Stimulated activated CD8-positive, alpha-beta memory T cell treated with anti-CD3 and anti-CD28 coated beads, Interleukin-4, amount 100 ng/mL, for 24 hours (primary cell): ENCODE data around the gene CYRIA.

Experiments
- DNase-seq: peaks from one replicate; pipeline ENCODE4 v3.0.0-alpha.2; 2020; ENCODE audit warnings: low read depth

CYRIA gene

DNA sequence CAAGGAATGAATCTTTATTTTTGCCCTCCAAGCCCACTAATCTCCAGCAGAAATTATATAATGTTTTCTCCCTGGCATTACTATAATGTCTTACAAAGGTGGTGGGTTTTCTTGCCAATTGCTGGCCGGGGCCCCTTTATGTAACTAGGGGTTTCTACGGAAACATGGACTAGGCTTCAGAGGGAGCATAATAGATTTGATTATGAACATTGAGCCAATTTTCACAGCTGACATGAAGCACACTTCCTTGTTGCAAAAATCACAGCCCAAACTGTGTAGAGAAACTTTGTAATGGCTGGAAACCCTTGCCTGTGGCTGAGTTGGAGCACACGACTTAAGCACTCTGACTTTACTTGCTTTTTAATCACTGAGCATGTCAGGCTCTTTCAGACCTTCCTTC is 3.8 kb upstream of the CYRIA start:
- no peak for DNase-seq

DNA sequence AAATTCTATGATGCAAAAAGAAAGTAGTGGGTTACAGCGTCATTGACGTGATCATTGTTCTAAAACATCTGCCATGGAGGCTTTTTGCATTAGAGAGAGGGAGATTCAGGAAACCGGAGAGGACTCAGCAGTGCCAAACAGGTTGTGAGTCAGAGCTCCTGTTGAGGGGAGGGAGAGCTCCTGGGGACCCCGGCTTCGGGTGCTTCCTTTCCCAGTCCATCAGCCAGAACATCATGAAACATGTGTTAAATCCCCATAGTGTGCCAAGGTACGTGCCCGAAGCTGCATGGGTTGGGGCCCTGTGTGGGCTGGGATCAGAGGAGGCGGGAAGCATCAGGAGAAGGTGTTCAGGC is 791 bp upstream of the CYRIA start:
- DNase-seq, result no peak

DNA sequence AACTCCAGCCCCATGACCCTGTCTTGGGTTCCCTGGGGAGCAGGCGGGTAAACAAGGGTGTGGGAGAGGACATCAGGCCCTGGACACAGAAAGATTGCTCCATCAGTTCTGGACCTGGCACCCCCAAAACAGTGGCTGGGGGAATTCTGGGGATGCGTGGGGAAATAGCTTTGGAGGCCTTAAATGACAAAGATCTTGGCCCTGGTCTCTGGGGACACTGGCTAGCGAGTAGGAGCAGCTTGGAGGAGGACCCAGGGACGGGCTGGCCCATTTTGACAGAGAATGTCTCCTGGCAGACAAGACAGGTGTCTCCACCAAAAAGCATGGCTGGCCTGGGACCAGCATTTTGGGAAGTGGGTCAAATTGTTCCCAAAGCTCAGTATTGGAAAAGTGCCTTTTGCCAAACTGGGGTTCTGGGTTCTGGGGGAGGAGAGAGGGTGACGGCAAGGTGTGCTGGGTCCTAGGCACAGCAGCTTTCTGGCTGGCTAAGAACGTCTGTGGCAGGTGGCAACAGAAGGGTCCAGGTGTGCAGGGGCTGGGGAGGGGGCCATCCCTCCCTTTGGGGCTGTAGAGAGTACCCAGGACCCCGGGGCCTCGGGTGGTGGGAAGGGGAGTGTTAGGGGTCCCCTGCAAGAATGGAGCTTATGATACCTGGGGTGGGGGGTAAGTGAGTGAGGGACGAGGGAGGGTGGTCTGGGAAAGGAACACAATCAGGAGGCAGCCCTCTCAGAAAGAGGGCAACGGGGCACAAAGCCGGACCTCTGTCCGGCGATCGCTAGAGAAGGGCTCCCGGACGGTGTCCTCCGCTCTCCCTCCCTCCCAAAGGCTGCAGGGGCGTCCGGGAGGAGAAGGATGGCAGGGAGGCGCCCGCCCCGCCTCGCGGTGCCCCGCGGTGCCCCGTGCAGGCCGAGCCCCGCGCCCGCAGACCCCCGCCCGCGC is 556 bp downstream of the CYRIA start:
- no peak for DNase-seq

DNA sequence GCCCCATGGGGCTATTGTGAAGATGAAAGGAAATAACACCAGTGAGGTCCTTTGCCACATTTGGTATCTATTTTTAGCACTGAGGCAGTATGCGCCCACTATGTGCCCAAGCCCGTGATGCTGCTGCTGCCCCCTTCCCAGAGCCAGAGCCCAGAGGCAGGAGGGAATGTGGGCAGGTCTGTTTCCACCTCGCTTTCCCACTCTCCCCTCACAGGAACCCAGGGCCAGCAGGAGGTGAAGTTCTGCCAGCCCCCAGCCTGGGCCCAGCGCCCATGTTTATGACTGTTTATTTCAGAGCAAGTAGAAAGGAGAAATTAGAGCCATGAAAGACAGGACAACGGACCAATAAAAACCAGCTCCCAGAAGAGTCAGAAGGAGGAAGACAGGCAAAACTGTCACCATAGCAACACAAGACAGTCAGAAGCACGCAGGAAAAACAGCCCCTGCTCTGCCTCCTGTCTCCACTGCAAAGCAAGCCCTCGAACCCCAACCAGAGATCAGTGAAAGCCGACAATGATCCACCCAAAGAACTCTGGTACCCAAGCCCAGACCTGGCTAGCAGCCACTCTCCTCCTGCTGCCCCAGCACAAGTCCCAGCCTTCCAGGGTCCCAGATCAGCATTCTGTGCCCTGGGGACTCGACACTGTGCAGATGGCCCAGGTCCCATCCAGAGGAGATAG is 1.4 kb downstream of the CYRIA start:
- no peak for DNase-seq

DNA sequence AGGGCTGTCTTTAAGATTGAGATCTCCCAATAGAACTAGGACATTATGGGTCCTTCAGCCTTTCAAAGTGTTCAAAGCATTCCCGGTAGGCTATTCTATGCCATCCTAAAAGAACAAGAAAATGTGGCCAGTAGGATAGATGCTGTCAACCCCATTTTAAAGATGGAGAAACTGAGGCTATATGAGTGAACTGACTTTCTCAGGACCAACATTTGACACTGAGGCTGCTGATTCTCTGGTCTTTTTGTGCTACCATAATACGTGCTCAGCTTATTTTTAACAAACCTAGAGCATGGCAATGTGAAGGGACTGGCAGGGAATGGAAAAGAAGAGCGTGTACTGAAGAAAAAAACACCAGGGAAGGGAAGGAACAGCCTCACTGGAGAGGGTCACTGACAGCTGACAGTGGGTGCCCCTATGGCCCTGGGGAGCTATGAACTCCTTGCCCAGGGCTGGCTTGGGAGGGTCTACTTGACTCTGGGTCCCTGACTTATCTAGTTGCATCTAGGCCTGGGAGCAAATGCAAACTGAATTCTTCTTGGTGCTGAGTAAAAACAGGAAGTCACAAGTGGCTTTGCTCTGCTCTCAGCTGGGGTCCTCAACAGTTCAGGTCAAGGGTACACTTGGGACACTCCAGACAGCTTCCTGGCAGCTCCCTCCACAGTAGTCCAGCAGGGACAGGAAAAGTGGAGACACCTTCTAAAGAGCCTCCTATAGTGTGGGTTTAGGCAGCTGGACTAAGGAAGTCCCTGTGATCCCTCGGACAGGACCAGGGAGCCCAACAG is 2.3 kb downstream of the CYRIA start:
- no peak for DNase-seq

DNA sequence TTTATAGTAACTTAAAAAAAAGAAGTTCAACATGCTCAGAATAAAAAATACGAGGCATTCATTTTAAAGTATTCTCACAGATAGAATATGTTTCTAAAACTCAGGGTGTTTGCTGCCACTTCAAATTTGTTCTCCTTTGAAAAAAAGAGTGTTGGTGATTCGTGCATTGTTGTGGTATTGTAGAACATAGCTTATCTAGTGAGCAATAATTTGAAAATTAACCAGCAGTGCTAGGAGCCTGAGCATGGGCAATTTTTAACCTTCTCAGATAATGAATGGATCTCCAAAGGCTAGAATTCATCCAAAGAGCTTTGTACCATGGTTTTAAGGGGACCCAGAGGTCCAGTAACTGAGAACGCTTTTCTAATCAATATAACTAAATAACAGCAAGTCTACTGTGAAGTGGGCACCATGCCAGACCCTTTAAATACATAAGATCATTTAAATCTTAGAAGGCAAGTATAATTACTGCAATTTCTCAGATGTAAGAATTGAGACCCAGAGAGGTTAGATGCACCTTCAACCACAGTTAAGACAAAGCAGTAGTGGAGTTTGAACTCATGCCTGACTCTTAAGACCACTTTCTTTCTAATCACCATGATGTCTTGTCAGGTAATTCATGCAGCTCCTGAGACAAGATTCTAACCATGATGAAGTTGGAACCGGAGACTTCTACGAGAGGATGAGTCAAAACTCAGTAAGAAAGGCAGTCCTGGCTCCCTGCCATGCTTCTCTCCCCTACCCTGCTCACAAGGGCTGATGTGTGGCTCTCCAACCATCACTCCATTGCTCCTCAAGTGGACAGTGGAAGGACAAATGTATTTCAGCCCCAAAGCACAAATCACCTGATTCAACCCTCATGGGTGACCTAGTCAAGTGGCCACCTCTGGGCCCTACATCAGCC is 3.4 kb downstream of the CYRIA start:
- no peak for DNase-seq

DNA sequence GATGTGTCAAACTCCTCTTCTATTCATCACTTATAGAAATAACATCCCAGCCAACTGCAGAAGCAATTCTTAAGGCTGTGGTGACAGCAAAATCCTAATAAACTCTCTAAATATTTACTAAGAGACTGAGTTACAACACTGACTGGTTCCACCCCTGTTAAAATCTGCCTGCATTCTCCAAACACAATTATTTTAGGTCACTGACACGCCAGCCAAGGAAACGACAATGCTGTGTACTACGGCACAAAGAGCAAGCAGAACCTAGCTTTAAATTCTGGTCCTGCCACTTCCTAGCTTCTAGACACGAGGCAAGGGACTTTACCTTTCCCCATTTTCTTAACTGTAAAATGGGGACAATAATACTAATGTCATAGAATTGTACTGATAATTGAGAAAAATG is 4.1 kb downstream of the CYRIA start:
- DNase-seq, result no peak

DNA sequence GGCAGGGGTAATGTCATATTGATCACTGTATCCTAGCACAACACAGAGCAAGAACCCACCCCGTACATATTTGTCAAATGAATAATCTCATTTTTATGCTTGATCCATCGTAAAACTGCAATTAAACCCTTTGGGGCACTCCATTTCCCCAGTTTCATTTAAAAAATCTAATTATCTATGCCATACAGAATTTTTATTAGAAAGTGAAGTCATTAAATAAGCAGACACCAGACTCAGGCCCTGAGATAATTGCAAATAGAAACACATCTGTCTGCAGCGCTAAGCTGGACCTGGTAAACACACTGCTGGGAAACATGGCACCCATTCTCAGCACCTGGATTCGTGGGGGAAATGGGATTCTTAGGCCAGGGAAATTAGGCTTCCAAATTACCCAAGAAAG is 5.1 kb downstream of the CYRIA start:
- no peak for DNase-seq

DNA sequence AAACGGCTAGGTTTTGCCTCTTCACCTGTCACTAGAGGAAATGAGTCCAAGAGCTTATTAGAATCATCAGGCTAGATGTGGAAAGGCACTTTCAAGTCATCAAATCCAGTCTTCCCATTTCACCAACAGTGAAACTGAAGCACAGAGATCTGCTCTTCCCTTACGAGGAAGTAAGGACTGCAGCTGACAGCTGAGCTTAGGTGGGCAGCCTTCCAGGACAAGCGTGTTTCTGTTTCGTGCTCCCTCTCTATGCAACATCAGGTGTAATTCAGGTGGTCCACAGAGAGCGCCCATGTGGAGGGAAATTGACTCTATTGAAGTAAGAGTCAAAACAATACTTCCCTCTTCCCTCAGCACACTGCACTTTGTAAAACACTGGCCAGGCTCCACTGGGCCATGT is 5.5 kb downstream of the CYRIA start:
- DNase-seq, result no peak

DNA sequence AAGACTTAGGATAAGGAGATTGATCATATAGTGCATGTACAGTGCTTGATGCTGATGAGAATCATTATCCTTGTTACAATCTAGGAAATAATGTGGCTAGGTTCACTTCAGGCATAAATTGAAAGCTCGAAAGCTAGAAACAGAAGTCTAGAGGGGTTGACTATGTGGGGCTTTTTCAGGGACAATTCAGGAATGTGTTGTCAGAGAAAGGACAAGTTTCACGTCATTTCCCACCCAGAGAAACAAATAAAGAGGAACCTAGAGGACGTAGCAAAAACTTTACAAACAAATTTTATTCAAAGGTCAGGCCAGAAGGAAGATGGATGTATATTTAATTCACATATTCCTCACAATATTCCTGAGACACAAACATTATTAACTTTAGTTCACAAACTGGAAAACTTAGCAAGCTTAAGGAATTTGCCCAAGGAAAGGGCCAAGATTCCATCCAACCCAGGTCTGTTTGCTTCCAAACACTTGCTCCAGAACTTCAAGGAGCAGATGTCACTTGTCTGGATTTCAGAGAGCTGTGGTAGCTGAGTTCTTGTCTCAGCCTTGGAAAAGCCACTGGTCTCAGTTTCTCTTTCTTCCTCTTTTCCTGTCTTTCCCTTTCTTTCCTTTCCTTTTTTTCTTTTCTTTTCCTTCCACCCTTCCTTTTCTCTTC is 7.4 kb downstream of the CYRIA start:
- DNase-seq, result no peak

DNA sequence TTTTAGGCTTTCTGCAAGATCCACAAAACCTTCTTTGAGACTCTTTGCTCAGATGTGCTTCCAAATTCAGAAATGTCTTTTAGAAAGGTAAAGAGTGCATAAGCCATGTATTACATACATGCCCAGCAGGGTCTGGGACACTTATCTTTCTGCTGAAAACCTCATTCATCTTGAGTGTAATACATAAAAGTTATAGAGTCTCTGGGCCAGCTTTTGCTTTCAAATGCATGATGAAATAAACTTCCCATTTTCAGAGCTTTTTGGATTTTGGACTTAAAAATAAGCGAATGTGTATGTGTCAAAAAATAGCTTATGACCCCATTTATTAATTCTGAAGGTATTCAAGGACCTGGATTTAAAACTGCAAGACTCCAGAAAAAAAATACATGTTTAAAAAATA is 8.0 kb downstream of the CYRIA start:
- DNase-seq, result no peak

DNA sequence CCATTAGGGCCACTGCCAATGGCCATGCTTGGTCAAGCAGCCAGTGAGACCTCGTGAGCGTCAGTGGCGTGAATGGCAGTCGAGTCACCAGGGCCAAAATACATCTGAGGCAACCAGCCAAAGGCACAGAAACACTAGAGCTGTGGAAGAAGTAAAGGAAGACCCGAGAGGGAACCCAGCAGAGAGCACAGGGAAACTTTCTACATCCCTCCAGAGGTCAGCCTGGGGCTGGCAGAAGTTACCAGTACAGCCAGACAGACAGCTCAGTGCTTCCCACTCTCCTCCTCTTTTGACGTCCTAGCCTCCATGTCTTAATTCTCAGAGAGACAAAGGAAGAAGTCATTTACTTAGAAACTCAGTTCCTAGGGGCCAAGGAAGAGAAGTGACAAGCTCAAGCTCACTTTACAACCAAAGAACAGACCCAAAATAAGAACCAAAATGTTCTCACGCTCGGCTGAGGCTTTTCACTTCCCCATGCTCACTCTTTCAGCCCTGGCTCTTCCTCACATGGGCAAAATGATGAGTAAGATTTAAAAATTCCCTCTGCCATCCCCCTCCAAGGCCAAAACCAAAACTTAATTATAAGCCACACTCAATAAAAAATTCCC is 8.7 kb downstream of the CYRIA start:
- no peak for DNase-seq

DNA sequence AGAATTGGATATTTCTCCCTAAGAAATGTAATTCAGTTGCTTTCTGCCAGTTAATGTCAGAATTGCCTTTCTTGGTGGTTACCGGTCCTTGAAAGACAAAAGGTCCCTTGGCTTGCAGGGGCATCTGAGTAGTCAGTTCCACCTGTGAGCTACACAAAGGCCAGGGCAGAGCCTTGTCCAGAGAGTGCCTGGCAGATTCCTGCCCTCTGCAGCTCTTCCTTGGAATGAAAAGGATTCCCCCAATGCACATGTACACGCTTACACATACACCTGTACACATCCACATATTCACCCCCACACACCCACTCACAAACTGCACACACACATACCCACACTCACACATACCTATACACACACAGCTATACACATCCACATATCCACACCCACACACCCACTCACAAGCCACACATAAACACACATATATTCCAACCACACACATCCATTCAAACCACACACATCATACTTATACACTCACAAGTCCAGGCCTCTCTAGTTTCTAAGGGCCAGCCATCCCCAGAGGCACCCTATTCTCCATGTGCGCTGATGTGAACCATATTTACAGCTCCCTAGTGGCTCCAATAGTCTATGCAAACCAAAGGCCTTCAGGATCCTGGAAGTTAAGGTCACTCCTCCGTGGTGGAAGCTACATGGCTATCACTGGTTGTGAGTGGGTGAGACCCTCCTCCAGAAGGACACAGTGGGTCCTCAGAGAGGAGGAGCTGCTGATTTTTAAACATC is 9.6 kb downstream of the CYRIA start:
- DNase-seq, result no peak

DNA sequence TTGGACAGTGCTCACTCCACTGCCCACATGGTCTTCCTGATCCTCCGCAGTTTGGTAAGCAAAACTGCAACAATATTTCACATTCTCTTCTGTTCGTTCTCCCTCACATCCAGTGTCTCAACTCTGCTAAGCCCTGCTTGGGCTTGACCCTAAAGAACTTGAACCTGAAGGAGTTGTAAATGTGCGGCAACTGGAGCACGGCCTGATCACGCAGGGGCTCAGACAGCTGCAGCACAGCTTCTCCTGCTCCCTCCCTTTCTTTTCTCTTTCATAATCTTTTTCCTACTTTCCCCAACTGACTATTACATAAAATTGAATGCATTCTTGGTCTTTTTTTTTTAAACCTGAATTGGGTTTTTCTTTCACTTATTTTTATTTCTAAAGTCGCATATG is 10.2 kb downstream of the CYRIA start:
- no peak for DNase-seq

DNA sequence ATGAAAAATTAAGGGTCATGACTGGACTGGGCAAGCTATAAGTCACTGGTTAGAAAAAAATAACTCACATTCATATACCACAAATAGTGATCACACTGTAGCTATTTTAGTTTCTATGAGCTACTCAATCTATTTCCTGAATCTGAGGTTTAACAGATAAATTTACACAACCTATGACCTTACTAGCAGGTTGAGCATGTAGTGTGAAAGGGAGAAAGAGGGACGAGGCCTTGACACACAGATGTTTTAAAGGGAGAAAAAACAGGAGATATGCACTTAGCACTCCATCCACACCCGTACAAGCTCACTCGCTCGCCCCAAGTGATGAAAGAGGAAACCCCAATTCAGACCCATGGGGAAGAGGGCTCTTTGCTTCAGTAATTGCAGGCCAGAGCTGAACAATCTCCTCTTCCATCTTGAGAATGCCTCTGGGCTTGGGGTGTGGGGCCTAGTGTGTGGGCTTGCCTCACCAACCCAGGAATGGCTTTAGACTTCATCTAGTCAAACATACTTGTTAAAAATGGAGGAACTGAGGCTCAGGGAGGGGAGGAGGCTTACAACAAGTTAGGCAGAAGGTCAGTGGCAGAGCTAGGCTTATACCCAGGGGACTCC is 10.7 kb downstream of the CYRIA start:
- no peak for DNase-seq

DNA sequence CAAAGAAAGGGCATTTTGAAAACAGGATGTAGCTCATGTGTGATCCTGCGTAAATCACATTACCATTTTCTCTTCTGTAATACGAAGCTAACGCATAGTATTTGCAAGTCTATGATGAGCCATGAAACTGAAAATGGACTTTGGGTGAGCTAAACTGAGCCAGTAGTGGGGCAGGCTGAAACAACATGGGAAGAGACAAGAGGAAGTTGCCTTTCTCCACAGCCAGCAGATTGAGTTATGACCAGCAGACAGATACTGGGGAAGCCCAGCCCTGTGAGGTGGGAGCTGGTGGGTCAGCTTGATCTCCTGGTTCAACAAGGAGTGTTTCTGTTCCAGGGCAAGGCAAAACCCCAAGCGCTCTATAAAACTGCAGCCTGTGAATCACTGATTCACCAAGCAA is 11.8 kb downstream of the CYRIA start:
- no peak for DNase-seq

DNA sequence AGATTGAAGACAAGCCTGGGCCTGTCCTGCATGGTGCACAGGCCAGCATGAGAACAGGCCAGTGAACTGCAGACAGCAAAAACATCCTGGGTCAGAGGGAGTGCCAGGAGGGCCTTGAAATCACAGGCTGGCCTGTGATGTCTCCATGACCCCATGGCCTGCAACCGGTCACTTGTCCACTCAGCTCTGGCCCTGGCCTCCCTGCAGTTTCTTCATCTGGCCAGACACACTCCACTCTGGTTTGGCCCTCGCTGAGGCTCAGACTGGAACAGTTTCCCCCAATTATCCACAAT is 12.6 kb downstream of the CYRIA start:
- DNase-seq, result no peak

DNA sequence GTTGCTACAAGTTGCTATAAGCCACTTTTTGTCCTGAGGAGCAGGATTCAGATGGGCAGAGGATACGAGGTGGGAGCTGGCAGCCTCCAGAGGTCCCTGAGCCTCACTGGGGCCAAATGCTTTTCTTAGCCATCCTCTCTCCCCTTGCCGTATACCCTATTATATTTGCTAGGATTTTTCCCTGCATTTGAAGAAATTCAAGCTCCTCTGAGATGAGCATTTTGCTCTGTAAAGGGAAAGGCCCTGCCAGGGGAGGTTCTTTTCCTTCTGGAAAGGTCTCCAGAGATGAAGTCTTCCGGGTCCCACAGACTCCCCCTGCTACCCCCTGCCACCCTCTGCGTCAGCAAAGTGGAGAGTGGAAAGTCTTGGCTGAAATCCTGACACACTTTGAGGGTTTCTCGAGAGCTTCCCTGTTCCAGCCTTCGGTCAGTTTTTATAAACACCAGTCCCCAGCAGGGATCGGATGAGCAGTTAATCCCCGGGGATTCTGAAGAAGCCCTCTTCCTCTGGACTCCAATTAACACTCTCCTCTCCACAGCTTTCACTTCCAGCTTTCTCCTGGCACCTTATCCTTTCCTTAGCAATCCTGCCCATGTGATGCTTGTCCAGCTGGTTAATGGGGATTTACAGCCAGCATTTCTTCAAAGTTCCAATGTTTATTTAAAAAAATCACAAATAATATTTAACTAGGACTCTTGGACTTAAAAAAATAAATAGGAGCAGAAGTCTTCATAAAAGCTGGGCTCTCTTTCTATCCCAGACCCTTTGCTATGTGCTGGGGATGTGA is 13.1 kb downstream of the CYRIA start:
- no peak for DNase-seq
